Transverse colon (tissue), 3 donors: ENCODE data around the gene EGF.

ENCODE experiments used
- EP300 ChIP-seq: sonication (generic); formaldehyde crosslinking; IDR thresholded peaks from one replicate; pipeline ENCODE4 v1.6.1; 2017; ENCODE audit warnings: antibody characterized with exemption, low read depth
- POLR2A ChIP-seq: fragments of 450-650 bp; IDR thresholded peaks from one replicate; pipeline ENCODE4 v1.6.1; 2016; ENCODE audit warnings: antibody characterized with exemption, mild to moderate bottlenecking, moderate library complexity
- TF ChIP-seq, protein P1 (sequence below), 5 experiments: fragments of 200-600 bp in 3 of 5; fragments of 450-650 bp in 2 of 5; sonication (generic) in 3 of 5; IDR thresholded peaks; 1 replicate in 2 of 5; 2 replicates in 3 of 5; pipeline ENCODE4 v1.5.1; 2016 to 2017; ENCODE audit warnings: antibody characterized with exemption in 5 of 5, inconsistent platforms in 3 of 5, mild to moderate bottlenecking in 2 of 5, moderate library complexity in 1 of 5

GRCh38 chr4:109908731-109909130, 4.0 kb upstream of the EGF start:
- TF ChIP-seq EP300 (no peak), POLR2A (no peak)
- TF ChIP-seq, protein P1, sequence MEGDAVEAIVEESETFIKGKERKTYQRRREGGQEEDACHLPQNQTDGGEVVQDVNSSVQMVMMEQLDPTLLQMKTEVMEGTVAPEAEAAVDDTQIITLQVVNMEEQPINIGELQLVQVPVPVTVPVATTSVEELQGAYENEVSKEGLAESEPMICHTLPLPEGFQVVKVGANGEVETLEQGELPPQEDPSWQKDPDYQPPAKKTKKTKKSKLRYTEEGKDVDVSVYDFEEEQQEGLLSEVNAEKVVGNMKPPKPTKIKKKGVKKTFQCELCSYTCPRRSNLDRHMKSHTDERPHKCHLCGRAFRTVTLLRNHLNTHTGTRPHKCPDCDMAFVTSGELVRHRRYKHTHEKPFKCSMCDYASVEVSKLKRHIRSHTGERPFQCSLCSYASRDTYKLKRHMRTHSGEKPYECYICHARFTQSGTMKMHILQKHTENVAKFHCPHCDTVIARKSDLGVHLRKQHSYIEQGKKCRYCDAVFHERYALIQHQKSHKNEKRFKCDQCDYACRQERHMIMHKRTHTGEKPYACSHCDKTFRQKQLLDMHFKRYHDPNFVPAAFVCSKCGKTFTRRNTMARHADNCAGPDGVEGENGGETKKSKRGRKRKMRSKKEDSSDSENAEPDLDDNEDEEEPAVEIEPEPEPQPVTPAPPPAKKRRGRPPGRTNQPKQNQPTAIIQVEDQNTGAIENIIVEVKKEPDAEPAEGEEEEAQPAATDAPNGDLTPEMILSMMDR (IDR thresholded peaks at IDR 0.05) = no peak
